Measurements from ENCODE around the gene CHCHD6. TPM values are rescaled to one million over a fixed set of nuclear protein-coding genes. Genes with fewer than 3 reads are reported as not detected.
"Not testable (repeated sequence)": the region's sequence is repeated elsewhere in the genome, so short reads cannot be mapped to it uniquely, and the experiment has no call there.

CHCHD6 gene
- total RNA-seq, 2 experiments from 2014 or later: 8.7 to 9.3 TPM

DNA sequence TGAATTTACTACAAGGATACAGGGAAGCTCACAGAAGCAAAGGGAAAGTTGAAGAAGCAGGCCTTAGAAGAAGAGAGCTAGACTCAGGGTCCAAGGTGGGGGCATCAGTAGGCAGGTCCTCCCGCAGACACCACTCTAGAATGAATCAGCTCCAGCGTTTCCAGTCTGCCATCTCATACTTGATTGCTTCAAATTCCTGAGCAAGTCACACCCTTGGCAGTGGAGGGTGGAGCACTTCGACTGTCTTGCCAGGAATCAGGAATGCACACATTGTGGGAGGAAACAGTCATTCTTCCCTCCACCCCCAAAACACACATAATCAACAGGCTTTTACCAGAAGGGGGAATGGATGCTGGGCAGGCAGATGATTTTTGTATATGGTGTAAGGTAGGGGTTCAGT lies 78.5 kb downstream of the CHCHD6 start:
- H3K36me3 Mint-ChIP-seq (ENCODE audit: low read depth): peaks cover 65% of the 10 kb centered on the region
- CTCF ChIA-PET: no interaction called here
- H3K27ac Mint-ChIP-seq: no peak overlapping the region
- intact Hi-C loops (cut with DNase I, micrococcal nuclease): no loop called here
- H3K27me3 ChIP-seq (ENCODE audit: control insufficient read depth in 1 of 2, insufficient read depth in 2 of 2, low read length in 2 of 2): no peaks in the 10 kb centered on the region
- no peaks in the 10 kb centered on the region for H3K27me3 Mint-ChIP-seq
- no peak overlapping the region for H3K4me3 ChIP-seq (ENCODE audit: low read length)
- no peaks in the 10 kb centered on the region for H3K9me3 Mint-ChIP-seq
- H3K4me3 Mint-ChIP-seq: no peak overlapping the region
- no peaks in the 10 kb centered on the region for H3K4me1 ChIP-seq (ENCODE audit: insufficient read depth, low read length)
- no peaks in the 10 kb centered on the region for H3K9me3 ChIP-seq (ENCODE audit: control insufficient read depth in 1 of 2, insufficient read depth in 1 of 2, low read length in 2 of 2)
- ATAC-seq (ENCODE audit: poor library complexity) (no peak), DNase-seq (no peak)
- H3K4me1 Mint-ChIP-seq (ENCODE audit: low read depth): no peaks in the 10 kb centered on the region
- no peaks in the 10 kb centered on the region for H3K36me3 ChIP-seq (ENCODE audit: insufficient read depth, low read length)
- no peak overlapping the region for H3K27ac ChIP-seq (ENCODE audit: low read depth in 1 of 2, low read length in 2 of 2)
- TF ChIP-seq, protein P1, sequence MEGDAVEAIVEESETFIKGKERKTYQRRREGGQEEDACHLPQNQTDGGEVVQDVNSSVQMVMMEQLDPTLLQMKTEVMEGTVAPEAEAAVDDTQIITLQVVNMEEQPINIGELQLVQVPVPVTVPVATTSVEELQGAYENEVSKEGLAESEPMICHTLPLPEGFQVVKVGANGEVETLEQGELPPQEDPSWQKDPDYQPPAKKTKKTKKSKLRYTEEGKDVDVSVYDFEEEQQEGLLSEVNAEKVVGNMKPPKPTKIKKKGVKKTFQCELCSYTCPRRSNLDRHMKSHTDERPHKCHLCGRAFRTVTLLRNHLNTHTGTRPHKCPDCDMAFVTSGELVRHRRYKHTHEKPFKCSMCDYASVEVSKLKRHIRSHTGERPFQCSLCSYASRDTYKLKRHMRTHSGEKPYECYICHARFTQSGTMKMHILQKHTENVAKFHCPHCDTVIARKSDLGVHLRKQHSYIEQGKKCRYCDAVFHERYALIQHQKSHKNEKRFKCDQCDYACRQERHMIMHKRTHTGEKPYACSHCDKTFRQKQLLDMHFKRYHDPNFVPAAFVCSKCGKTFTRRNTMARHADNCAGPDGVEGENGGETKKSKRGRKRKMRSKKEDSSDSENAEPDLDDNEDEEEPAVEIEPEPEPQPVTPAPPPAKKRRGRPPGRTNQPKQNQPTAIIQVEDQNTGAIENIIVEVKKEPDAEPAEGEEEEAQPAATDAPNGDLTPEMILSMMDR (IDR thresholded peaks at IDR 0.05): no peak
- POLR2A ChIA-PET: no interaction called here

DNA sequence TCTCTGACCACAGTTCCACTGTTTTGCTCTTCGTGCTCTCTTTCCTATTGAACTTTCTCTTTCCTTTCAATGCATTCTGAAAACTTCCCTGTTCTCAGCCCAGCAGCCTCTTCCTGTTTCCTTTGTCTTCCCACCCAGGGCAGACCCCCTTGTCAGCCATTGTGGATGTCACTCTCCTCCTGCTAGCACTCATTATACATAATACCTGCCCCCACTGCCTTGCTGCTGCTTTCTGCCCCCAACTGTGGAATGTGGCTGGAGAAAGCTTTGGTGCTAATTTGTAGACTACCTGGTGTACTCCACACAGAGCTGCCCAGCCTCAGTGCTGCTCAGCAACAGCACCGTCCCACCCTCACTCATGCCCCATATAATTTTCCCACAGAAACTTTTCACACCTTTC lies 80.2 kb downstream of the CHCHD6 start:
- TF ChIP-seq, protein P1 (IDR thresholded peaks at IDR 0.05): no peak
- CTCF ChIA-PET: no interaction called here
- no peaks in the 10 kb centered on the region for H3K27me3 Mint-ChIP-seq
- Histone ChIP-seq H3K4me3 (ENCODE audit: low read length) (no peak overlapping the region), H3K27me3 (ENCODE audit: control insufficient read depth in 1 of 2, insufficient read depth in 2 of 2, low read length in 2 of 2) (no peaks in the 10 kb centered on the region), H3K4me1 (ENCODE audit: insufficient read depth, low read length) (no peaks in the 10 kb centered on the region), H3K9me3 (ENCODE audit: control insufficient read depth in 1 of 2, insufficient read depth in 1 of 2, low read length in 2 of 2) (no peaks in the 10 kb centered on the region), H3K27ac (ENCODE audit: low read depth in 1 of 2, low read length in 2 of 2) (no peak overlapping the region), H3K36me3 (ENCODE audit: insufficient read depth, low read length) (no peaks in the 10 kb centered on the region)
- no peak overlapping the region for H3K27ac Mint-ChIP-seq
- POLR2A ChIA-PET: no interaction called here
- H3K9me3 Mint-ChIP-seq: no peaks in the 10 kb centered on the region
- H3K4me1 Mint-ChIP-seq (ENCODE audit: low read depth): no peaks in the 10 kb centered on the region
- H3K36me3 Mint-ChIP-seq (ENCODE audit: low read depth): peaks cover 77% of the 10 kb centered on the region
- DNase-seq: no peak
- no peak overlapping the region for H3K4me3 Mint-ChIP-seq
- intact Hi-C loops (cut with DNase I, micrococcal nuclease): no loop called here
- no peak for ATAC-seq (ENCODE audit: poor library complexity)

DNA sequence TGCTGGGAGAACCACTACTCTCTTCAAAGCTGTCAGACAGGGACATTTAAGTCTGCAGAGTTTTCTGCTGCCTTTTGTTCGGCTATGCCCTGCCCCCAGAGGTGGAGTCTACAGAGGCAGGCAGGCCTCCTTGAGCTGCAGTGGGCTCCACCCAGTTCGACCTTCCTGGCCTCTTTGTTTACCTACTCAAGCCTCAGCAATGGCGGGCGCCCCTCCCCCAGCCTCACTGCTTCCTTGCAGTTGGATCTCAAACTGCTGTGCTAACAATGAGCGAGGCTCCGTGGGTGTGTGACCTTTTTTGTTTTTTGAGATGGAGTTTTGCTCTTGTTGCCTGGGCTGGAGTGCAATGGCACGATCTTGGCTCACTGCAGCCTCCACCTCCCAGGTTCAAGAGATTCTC lies 87.3 kb downstream of the CHCHD6 start:
- H3K4me3 Mint-ChIP-seq; H3K9me3 Mint-ChIP-seq; H3K4me1 ChIP-seq (ENCODE audit: insufficient read depth, low read length); H3K27ac Mint-ChIP-seq; H3K36me3 ChIP-seq (ENCODE audit: insufficient read depth, low read length); H3K4me1 Mint-ChIP-seq (ENCODE audit: low read depth); DNase-seq; intact Hi-C loops (cut with DNase I, micrococcal nuclease); H3K27ac ChIP-seq (ENCODE audit: low read depth in 1 of 2, low read length in 2 of 2); H3K27me3 ChIP-seq (ENCODE audit: control insufficient read depth in 1 of 2, insufficient read depth in 2 of 2, low read length in 2 of 2); H3K27me3 Mint-ChIP-seq; H3K9me3 ChIP-seq (ENCODE audit: control insufficient read depth in 1 of 2, insufficient read depth in 1 of 2, low read length in 2 of 2); H3K4me3 ChIP-seq (ENCODE audit: low read length); CTCF ChIA-PET; POLR2A ChIA-PET; ATAC-seq (ENCODE audit: poor library complexity): not testable (repeated sequence)
- peaks cover 65% of the 10 kb centered on the region for H3K36me3 Mint-ChIP-seq (ENCODE audit: low read depth)

GRCh38 chr3:126792998-126793397 lies 89.0 kb downstream of the CHCHD6 start:
- Mint-ChIP-seq H3K27me3 (no peaks in the 10 kb centered on the region), H3K27ac (no peak overlapping the region), H3K9me3 (peaks cover 3% of the 10 kb centered on the region), H3K36me3 (ENCODE audit: low read depth) (peaks cover 71% of the 10 kb centered on the region), H3K4me3 (no peak overlapping the region), H3K4me1 (ENCODE audit: low read depth) (peaks cover 5% of the 10 kb centered on the region)
- H3K4me1 ChIP-seq (ENCODE audit: insufficient read depth, low read length): no peaks in the 10 kb centered on the region
- ChIA-PET POLR2A (no interaction called here), CTCF (no interaction called here)
- H3K9me3 ChIP-seq (ENCODE audit: control insufficient read depth in 1 of 2, insufficient read depth in 1 of 2, low read length in 2 of 2): peaks cover 5 to 14% of the 10 kb centered on the region in 2 experiments
- H3K27me3 ChIP-seq (ENCODE audit: control insufficient read depth in 1 of 2, insufficient read depth in 2 of 2, low read length in 2 of 2): no peaks in the 10 kb centered on the region
- intact Hi-C loops (cut with DNase I, micrococcal nuclease): no loop called here
- TF ChIP-seq, protein P1 (IDR thresholded peaks at IDR 0.05): no peak
- H3K27ac ChIP-seq (ENCODE audit: low read depth in 1 of 2, low read length in 2 of 2): no peak overlapping the region
- no peaks in the 10 kb centered on the region for H3K36me3 ChIP-seq (ENCODE audit: insufficient read depth, low read length)
- no peak for DNase-seq
- no peak for ATAC-seq (ENCODE audit: poor library complexity)
- H3K4me3 ChIP-seq (ENCODE audit: low read length): no peak overlapping the region
